ENCODE results near the gene TSC1.
A peak's percentile ranks its signal among the peaks of the same experiment; 100 is the strongest.

Gene TSC1

GRCh38 chr9:132864277-132864676, 80.1 kb downstream of the TSC1 start:
- no peak for DNase-seq

DNA sequence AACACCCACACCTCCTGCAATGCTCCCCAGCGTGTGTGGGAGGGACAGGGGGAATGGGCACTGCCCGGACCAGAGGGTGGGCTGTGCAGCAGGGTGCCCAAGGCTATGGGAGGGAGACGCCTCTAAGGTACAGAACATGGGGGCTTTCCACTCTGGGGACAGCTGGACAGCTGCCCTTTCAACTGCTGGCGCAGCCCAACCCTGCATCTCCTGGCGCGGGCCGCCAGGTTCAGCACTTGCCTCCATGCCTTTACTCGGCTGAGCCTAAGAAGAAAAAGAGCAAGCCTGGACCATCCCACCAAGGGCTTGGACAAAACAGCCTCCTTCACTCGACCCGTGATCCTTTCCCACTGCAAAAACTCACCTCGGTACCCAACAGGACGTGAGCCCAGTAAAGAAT, 81.3 kb downstream of the TSC1 start:
- no peak for DNase-seq

DNA sequence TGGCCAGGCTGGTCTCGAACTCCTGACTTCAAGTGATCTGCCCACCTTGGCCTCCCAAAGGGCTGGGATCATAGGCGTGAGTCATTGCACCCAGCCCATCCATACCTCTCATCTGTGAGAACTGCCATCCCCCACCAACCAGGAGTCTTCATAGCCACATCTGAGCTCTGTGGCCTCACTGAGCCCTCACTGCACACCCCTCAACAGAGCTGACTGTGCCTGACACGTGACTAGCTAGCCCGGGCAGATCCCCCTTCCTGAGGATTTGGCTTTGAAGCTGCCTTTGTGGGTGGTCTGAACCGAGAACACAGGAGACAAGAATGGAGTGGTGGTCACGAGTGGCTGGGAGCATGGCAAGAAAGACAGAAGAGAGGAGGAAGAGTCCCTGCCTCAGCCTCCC, 81.9 kb downstream of the TSC1 start:
- no peak for DNase-seq

DNA sequence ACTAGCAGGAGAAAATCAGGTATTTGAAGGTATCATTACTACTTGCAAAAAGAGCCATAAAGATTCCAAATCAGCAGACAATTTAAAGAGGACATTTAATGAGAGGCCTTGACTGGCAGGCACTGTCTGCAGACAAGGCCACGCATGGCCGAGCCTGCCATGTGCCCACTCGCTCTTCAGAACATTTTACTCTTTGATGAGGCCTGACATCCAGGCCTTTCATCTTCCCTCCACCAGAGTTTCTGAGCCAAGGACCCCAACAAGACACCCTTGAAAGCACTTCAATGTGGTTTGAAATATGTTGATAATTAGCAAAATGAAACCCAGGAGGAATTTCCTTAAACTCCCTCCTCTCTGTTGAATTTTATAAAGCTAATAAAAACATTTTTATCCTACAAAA, 82.8 kb downstream of the TSC1 start:
- no peak for DNase-seq

- peak in 1 of 56 donors; percentile 17 for DNase-seq
Measured at GRCh38 chr9:132858751-132859150, 85.7 kb downstream of the TSC1 start.

DNA sequence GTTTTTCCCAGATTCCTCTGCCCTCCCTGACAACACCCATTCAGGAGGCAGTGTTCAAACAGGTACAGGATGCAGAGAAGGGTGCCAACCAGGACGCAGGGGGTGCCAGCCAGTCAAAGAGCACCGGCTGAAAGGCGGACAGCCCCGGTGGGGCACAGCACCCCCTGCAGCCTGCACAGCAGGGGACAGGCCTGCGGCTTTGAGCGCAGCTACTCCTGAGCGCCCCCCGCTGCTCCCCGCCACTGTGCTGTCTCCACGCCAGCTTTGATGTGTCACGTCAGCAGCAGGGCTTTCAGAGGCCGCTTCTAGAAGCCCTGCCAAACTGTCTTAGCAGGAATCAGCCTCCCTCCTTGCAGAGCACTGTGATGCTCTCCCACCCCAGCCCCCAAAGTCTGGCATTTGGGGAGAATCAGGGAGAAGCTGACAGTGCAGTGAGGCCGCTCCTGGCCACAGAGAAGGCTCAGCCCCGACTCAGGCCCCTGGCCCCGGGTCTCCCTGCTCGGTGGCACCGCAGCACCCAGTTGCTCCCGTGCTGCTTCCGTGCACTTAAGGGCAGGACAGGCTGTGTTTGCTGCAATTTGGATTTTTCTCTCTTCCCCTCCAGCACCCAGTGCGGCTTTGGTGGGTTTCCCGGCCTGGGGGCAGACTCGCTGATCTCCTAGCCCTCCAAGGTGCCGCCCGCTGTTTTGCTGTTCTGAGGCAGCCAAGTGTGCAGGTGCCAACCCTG, 86.6 kb downstream of the TSC1 start:
- no peak for DNase-seq

DNA sequence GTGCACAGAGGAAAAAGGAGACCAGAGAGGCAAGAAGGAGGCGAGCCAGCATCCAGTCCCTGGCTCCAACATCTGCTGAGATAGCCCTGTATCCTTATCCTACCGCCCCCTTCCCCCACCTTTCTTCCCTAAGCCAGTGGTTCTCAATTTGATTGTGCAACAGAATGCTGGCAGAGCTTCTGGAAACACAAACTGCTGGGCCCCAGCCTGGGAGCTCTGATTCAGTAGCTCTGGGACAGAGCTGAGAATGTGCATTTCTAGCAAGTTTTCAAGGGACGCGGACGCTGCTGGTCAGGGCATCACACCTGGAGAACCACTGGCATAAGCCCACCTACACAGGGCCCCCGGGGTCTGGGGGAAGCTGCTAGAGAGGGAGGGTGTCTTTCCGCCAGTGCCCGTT, 87.4 kb downstream of the TSC1 start:
- peak in 2 of 56 donors; percentile 3 to 29 for DNase-seq

DNA sequence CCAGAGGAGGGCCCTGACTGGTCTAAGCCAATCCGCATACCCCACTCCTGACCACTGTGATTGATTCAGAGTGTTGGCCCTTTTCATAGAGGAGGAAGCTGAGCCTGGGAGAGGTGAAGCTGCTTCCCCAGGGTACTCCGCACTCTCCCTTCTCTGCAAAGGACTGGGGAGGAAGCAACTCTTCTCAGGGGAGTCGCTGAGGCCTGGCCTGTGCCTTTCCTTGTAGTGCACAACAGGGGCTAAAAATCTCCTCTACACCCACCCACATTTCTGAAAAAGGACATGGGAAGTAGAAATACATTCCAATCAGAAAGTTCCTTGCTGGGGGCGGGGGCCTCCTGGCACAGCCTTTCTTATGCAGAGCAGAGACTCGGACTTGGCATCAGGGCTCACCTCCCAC, 88.5 kb downstream of the TSC1 start:
- no peak for DNase-seq

GRCh38 chr9:132854832-132855231, 89.6 kb downstream of the TSC1 start:
- DNase-seq, result no peak

GRCh38 chr9:132853482-132853881, 90.9 kb downstream of the TSC1 start:
- no peak for DNase-seq

DNA sequence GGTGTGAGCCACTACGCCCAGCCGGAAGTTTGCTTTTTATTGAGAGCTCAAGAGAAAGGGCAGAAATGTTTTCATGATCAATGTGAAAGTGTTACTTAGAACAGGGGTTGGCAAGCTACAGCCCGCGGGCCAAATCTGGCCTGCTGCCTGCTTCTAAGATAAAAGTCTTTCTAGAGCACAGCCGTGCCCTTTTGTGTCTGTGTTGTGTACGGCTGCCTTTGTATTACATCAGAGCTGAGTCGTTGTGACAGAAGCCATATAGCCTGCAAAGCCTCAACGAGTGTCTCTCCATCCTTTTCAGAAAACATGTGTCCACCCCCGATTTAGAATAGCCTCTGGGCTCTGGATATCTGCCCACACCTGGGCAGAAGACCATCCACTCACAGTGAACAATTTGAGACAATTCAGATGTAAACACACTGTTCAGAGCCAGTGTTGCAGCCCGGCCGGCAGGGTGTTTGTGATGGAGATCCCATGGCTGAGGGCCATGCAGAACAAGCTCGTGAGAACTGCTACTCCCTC, 95.2 kb downstream of the TSC1 start:
- peak in 5 of 56 donors; percentile 11 to 77 (median 19) for DNase-seq

- no peak for DNase-seq
Measured at GRCh38 chr9:132846918-132847515, 97.4 kb downstream of the TSC1 start.

DNA sequence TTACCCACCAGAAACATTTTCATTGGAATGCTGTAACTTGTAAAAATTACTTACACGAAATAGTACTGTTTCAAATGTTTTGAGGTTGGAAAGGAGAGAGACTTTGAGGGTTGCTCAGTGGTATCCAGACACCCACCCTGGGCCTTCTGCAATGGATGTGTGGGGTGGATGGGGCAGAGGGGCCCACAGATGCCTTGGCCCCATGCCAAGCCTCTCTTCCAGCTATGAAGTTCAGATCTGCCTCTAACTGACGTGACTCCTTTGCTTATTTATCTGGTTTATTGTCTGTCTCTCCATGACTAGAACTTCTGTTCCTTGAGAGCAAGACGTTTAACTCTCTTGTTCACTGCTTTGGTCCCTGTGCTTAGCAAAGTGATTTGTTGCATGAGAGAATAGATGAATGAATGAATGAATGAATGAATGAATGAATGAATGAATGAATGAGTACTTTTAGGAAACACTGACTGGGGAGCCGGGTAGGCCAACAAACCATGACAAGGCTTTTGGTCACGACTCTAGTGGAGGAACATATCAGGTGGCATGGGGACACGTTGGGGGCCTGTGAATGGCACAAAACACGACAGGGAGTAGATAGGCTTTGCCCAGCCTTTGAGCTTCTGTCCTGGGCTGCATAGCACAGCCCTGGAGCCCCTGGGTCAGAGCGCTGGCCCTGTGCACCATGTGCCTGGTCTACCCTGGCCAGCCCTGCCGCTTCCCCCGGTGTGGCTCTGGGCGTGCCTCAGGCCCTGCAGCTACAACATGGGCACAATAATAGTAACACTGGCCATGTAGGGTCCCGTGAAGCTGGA, 98.1 kb downstream of the TSC1 start:
- DNase-seq, result no peak

DNA sequence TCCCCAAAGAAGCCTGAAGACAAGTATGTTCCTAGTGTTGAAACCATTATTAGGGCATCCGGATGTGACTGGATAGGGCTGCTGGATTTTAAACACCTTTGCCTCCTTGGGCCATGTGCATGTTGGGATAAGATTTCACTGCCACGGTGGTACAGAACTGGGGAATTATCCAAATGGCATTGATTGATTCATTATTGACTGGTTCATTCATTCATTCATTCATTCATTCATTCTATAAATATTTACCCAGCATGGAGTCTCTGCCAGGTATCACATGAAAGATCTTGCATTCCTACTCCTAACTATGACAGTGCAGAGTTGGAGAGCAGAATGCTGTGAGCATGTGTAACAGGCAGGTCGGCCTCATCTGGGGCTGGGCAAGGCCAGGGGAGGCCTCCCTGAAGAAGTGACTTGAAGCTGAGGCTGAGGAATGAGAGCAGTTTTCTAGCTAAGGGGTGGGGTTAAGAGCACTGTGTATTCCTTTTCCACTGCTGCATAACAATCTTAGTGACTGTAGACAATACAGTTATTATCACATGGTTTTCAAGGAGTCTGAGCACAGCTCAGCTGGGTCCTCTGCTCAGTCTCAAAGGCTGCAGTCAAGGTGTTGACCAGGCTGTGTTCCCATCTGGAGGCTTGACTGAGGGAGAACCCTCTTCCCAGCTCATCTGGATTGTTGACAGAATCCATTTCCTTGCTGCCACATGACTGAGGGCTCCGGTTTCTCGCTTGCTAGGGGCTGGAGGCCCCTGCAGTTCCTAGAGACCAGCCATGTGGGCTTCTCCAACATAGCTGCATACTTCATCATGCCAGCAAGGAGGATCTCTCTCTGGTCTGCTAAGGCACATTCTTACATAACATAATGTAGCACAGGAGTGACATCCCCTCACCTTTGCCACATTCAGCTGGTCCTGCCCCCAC, 102.0 kb downstream of the TSC1 start:
- DNase-seq, result no peak
